AML-193 (cell line): ENCODE measurements around the gene SPEF2.

Experiments used
- DNase-seq, 2 experiments: peaks; one replicate each; lab custom pipeline; 2025; lab: John Stamatoyannopoulos, UW

The SPEF2 gene

DNA sequence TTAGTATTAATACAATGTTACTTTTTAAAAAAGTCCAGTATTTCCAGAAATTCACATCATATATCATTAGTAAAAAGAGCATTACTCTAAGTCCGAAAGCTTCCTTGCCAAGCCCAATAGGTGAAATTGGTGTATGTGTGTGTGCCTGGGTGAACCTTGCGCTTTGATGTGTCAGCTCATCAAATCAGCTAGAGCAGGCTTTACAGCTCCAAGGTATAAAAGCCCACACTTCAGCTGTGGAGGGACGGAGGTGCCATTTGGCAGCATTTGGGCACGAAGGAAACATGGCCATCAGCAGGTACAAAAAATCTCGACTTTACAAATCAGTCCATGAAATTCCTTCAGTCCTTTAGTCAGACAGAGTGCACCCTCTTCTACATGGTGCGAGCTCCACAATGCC lies 162.6 kb downstream of the SPEF2 start:
- DNase-seq = no peak

DNA sequence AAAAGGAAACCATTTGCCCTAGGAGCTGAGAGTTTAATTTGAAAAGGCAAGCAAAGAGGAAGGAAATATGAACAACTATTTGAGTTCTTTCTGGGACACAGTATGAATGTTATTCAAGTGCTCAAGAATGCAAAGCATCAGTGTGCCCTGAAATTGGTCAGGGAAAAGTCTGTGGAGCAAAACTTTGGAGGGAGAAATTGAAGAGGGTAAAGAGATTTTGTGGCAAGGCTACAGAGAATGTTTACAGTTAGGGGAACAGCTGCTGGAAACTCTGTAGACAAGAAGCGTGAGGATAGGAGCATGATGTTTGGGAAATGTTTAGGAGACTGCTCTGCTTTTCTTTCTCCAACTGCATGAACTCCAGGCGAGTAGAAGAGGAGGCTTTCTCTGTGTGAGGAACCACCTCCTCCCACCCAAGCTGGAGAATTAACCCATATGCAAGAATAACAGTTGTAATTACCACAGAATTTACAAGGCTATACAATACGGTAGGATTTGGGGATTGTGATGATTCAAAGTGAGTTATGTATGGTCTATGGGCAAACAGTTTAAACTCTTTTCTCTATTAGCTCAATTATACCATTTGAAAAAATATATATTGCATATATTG lies 163.6 kb downstream of the SPEF2 start:
- DNase-seq = no peak

DNA sequence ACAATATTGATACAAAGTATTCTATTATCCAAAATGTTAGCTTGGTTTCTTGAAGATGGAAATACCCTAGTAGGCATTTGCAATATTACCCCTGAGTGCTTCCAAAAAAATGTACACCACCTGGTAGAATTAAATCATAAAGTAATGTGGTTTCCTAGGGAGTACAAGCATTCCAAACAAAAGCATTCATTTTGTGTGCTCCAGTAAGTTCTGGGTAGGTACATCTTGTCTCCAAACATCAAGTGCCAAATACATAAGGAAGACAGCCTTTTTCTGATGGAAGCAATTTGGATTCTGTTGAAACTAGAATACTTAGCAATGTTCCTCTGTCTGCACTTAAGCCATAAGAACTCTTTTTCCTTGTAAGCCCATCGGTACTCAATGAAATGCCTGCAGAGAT lies 165.9 kb downstream of the SPEF2 start:
- DNase-seq = no peak

DNA sequence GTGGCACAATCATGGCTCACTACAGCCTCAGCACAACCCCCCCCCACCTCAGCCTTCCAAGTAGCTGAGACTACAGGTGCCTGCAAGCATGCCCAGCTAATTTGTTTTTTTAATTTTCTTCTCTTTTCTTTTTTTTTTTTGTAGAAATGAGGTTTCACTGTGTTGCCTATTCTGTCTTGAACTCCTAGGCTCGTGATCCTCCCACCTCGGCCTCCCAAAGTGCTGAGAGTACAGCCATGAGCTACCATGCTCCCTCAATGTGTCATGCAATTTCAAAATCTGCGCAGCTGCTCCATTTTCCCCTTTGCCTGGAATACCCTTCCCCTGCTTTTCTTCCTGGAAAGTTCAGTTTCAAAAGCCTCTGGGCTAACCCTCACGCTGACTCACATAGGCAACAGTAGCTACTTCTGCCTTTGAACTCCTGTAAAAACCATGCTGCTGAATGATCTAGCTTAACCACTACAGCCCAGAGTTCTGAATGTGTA lies 168.0 kb downstream of the SPEF2 start:
- DNase-seq = peak in 1 of 2 experiments; percentile 2

DNA sequence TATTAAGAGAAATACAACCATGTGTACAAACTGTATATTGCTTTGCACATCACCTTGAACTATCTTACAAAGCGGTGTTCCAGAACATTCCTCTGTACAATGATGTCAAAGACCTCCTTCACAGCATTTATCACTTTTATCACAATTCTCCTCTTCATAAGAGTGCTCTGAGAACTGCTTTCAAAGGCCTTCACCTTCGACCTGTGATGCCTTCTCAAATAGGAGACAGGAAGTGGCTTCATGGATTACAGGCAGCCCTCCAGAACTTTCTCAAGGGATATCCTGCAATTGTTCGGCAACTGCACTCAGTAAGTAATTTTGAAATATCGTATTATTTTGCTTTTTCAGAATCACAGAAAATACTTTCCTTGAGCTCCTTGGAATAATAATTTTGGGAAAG lies 171.1 kb downstream of the SPEF2 start:
- DNase-seq = no peak

DNA sequence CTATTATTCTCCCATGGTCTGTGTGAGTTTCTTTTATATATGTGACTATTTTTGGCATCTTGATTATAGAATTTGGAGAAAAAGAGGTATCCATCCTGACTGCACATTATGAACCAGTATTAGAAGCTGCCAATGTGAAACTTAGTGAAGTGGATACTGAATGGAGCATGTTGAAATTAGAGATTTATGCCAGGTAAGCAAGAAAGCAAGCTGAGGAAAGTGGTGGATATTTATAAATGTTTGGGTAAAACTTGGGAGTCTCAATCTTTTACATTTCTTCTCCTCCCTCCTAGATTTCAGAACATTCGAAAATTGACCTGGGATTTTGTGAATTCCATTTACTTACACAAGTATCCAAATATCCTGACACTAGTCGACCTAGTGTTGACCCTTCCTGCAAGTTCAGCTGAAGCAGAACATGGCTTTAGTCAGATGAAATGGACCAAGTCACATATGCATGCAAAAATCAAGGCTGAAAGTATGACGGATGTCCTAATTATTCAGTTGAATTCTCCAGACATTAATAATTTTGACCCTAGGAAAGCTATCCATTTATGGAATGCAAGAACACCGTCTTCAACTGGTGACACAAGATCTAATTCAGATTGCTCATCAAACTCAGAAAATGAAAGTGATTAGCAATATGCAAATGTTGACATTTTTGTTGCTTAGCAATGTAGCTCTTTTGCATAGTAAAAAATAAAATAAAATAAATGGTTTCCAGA lies 172.2 kb downstream of the SPEF2 start:
- no peak for DNase-seq

DNA sequence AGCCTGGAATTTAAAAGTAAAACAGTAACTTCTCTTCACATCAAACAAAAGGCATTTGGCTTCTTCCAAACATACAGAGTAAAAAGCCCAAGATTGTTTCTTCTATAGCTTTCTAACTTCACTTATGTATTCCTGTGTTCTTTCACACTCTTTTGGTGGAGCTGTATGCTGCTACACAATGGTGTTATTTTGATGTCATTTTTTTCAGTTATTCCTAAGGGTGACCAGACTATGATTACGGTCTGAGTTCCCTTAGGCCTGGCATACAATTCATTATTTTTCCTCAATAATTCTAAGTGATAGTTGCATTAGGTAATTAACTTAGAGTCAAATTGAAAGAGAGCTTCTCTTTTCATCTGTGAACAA lies 172.8 kb downstream of the SPEF2 start:
- no peak for DNase-seq

DNA sequence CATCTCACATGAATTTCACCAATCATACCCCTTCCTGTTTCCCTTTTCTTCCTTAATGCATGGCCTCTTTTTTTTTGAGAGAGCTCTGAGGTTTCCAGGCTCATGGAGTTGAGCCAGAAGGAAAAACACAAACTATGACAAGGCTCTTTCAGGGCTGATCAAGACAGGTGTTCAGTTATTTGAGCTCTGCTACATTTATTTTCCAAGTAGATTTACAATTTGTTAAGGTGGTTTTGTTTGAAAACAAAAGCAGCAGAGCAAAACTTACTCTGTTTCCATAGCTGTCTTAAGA lies 176.6 kb downstream of the SPEF2 start:
- DNase-seq = no peak

DNA sequence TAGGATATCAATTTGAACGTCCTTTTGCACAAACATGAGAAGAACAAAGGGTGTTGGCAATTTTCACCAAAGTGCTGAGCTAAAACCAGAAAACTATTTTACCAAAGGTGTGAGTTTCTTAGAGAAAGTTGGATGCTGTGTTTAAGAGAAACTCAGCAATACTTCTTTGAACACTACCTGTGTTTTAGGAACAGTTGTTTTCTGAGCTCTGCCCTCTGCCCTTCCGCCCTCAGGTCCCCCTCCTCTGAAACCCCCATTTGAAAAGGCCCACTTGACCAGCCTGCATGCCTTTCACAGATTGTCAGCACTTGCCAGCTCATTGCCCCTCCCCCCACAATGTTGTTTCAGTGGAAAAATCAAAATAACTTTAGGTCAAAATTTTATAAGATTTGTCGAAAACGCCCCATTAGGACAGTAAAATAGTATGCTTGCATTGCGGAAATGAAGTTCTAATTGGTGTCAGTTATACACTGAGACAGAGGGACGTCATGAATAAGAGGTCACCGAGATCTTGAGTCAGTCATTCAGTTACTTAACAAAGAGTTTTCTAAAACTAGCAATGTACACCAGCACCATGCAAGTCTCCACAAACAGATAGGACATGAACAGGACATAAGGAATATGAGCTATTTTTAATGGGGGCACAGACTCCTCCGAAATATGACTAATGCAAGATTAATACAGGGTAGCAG lies 177.2 kb downstream of the SPEF2 start:
- no peak for DNase-seq

DNA sequence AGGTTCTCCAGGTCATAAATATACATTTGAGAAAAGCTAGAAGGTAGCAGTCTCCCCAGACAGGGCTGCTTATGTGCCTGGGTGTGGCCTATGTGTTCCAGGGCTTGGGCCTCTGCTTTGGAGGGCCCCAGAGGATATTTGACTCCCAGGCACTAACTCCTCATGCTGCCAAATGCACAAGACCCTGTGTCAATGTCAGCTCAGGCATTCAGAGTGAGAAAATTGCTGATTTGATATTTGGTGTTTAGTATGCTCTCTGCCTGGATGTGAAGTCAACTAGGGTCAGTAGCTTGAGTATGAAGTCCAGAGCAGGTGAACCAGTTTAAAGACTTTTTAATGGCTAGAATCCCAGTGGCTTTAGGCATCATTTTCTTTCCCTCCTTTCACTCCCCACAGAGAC lies 181.5 kb downstream of the SPEF2 start:
- DNase-seq = no peak

DNA sequence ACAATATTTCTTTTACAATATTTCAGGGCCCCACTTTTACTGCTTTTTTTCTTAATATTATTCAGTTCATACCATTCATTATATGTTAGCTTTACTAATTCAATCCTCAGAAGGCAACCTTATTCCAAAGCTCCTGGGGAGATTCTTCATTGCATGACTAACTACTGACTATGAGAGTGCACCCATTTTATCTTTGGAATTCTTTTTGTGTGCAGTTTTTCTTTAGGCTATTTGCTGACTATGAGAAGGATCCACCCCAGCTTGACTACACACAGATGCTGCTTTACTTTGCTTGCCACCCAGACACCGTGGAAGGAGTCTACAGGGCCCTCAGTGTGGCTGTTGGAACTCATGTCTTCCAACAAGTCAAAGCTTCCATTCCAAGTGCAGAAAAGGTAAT lies 182.1 kb downstream of the SPEF2 start:
- DNase-seq = no peak

DNA sequence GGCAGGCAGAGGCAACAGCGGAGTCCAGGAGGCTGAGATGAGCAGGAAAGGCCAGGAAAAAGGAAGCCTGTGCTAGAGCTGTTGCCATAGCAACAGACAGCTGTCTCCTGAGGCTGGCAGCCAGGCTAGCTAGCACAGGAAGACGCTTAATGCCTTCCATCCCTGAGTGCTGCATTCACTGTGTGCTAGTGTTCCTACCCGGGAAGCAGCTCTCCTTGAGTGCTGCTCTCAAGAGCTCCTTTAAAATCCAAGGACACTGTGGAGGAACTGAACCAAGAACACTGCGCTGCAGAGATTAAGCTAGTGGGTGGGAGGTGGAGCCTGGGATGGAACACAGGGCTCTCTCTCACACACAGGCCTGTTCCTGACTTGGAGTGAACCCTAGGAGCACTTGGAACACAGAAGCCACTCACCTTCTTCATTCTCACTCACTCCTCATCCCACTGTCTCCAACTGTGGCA lies 185.6 kb downstream of the SPEF2 start:
- DNase-seq = no peak

DNA sequence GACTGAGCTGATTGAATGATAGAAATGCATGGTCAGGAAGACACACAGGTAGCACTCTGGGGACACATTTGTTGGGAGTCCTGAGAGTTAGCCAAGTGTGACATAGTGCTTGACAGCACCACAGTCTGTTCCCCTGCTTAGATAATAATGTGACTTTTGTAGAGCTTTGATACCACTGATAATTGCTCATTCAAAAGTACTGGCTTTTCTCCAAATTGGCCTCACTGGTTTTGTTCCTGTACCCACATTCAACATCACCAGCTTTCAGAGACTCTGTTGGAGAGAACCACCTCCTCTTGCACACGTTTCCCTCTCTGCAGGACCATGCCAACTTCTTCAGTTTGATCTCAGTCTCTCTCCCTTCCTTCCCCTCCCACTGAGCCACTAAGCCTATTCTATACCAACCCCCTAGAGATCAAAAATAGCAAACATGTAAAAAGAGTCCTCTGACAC lies 186.6 kb downstream of the SPEF2 start:
- DNase-seq = no peak

DNA sequence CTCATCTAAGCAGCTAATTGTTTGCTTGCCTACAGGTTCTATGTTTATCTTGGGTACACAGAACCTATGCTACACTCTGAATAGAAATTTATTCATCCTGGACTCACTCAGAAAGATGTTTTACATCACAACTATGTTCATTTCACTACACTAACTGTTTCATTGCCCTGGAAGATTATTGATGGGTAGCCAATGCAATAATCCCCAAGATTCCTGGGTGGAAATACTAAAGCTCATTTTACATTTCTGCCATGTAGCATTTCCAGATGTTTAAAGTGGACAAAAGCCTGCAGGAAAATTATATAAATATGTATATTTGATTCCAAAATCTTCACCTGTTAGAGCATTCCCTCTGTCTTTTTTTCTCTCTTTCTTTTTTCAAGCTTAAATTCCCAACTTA lies 187.2 kb downstream of the SPEF2 start:
- no peak for DNase-seq

DNA sequence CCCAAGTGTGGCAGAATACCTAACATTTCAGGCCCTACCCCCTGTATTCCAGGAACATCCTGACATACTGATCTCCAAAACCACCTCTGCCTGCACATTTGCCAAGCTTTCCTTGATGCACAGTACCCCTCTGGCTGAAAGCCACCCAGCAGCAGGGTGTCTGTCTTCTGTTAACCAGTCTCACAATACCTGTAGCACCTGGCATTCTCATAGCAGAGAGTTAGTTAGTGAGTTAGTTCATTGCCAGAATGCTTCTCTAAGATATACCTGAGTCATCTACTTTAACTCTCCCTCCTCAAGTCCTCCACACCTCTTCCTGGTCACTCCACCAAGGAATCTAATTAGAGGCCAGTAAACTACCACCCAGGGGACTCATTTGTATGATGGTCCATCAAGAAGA lies 192.9 kb downstream of the SPEF2 start:
- DNase-seq = no peak

DNA sequence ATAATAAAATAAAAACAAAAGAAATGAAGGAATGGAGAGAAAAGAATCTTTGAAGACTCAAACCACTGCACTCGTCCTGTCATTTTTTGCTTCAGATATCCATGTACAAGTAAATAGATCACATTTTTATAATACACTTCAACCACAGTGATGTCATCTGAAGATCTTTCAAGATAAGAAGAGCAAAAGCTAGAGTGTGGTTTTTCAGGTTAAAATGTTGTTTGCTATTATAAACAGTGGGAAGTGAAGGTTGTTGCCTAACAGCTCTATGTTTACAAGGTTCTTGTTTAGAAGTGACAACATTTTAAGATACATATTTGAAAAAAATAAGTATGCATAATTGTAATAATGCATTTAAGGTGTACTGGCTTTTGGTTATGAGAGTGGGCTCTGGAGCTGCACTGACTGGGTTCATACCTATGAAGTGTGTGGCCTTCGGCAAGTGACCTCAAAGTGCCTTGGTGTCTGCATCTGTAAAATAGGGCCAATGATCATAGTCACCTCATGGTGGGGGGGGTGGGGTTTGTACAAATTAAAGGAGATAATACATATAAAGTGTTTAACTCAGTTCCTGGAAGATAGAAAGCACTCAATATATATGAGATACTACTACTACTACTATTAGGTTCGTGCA lies 193.6 kb downstream of the SPEF2 start:
- no peak for DNase-seq

DNA sequence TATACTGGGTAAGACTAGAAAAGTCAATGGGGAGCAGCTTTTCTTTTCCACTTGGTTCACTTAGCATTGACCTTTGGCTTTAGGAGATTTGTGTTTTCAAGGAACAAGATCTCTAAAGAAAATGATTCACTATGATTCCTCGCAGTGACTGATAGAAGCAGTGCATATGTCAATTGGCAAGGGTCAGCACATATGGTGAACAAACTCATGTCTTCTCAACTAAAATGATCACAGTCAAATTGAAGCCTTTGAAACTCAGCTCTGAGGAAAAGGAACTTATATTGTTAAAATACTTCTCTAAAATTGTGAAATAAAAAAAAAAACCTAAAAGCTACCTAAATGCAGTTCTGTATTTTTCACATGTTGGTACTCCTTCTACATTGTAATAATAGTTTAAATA lies 195.9 kb downstream of the SPEF2 start:
- DNase-seq = no peak

DNA sequence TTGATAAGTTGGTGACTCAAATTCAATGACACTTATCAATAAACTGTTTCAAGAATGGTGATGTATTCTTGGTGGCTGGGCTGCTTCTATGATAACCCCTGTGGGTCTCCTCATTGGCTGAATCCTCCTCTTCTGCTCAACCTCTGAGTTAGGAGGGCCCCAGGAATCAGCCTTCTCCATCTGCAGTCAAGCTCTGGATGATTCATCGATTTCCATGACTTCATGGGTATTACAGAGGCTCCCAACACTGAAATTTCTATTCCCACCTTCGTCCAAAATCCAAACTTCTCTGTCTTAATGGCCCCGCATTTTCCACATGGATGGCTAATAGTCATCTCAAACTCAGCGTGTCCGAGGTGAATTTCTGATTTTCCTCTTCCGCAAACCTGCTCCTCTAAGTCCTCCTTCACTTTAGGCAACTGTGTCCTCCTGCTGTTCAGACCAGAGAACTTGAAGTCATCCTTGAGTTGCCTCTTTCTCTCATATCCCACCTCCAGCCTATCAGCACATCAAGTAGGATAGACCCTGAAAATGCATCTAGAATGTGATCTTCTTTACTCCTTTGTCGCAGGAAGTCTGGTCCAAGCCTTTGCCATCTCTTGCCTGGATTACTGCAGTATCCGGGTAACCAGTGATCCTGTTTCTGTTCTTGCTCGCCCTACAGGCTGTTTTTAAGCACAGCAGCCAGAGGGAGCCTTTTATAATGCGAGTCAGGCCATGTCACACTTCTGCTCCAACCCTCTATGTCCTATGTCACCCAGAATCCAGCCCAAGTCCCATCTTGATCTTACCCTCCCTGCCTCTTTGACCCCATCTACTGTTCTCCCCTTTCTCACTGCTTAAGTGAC lies 197.7 kb downstream of the SPEF2 start:
- peak; percentile 10 to 40 for DNase-seq

DNA sequence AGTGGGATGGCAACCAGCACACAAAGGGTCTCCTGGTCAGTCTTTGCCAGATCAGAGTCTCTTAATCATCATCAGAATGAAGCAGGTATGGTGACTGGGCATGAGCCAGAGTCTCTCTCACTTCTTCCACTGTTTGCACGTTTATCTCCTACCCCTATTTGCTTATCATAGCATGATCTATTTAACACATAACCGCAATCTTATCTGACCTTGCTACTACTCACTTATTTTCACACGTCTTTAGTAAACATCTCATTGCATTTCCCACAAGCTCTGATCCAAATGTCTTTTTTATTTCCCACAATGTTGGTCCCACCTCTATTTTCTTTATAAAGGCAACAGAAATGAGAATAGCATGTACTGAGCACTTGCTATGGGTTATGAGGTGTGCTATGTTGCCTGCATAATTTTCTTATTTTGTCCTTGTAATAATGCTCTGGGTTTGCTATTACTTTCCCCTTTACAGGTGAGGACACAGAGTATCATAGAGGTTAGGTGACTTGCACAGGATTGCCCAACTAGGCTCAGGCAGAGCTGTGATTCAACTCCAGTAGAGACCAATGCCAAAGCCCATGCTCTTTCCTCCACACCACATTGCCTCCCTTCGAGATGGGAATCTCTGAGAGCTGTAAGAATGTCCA lies 199.3 kb downstream of the SPEF2 start:
- DNase-seq = no peak

DNA sequence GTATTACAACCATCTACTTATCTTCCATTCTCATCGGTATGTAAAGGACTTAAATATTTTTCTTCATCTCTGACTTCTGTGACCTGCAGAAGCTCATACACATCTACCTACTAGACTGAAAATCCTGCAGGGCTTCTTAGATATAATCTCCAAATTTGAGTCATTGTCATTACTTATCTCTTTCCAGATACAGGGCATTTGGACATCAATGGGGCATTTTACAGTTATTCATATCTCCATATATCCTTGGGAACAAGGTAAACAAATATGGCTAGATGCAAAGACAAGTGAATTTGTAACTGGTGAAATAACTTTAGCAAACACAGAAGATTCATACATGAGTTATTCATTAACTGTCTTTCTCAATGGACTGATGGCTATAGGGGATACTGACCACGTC lies 201.4 kb downstream of the SPEF2 start:
- no peak for DNase-seq

DNA sequence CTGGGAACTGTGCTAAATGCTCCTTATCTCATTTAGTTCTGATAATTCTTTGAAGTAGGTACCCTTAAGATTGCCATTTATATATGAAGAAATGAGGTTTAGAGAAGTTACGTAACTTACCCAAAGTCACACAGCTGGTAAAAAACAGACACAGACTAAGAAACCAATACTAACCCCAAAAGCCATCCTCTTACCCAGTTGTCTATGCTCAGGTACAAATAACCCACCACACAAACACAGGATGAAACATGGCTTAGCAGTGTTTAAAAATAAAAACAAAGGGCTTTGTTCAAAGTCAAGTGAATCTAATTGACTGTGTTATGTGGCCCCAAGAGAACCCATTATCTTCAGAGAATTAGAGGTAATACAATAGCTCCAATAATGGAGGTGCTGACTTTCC lies 202.0 kb downstream of the SPEF2 start:
- DNase-seq = peak; percentile 9 to 21
